ENCODE data around the gene MEIOB.

DNA sequence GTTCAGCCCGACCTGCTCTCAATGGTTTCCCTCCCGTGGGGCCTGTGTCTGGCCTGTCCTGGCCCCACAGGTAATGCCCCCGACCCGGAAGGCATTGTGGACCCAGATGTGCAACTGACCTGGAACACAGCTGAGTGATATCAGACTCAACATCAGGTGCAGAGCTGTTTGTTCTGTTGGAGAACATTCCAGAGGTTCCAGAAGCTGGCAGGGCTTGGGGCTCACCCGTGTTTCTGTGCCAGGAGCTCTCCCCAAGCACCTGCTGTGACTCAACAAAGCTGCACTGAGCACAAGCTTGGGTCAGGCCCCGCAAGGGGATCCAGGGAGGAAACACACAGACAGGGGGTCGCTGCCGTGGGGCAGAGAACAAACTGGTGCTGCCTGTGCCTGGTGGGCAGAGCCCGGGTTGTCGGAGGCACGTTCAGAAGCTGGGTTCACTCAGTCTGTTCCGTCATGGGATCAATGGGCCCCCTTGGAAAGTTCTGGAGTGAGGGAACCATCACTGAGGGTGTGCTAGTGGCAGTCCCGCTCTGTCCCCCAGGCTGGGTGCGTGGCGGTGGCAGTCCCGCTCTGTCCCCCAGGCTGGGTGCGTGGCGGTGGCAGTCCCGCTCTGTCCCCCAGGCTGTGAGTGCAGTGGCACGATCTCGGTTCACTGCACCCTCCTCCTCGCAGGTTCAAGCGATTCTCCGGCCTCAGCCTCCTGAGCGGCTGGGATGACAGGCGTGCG is 24.1 kb upstream of the MEIOB start:
- TF ChIP-seq, protein P1, sequence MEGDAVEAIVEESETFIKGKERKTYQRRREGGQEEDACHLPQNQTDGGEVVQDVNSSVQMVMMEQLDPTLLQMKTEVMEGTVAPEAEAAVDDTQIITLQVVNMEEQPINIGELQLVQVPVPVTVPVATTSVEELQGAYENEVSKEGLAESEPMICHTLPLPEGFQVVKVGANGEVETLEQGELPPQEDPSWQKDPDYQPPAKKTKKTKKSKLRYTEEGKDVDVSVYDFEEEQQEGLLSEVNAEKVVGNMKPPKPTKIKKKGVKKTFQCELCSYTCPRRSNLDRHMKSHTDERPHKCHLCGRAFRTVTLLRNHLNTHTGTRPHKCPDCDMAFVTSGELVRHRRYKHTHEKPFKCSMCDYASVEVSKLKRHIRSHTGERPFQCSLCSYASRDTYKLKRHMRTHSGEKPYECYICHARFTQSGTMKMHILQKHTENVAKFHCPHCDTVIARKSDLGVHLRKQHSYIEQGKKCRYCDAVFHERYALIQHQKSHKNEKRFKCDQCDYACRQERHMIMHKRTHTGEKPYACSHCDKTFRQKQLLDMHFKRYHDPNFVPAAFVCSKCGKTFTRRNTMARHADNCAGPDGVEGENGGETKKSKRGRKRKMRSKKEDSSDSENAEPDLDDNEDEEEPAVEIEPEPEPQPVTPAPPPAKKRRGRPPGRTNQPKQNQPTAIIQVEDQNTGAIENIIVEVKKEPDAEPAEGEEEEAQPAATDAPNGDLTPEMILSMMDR (conservative IDR thresholded peaks at IDR 0.05 in 1 of 2, IDR thresholded peaks at IDR 0.05 in 1 of 2; ENCODE audit: extremely low read depth in 1 of 2, insufficient read depth in 1 of 2, low read depth in 1 of 2, low read length in 2 of 2) = no peak
- no peak for TF ChIP-seq EZH2 (IDR thresholded peaks at IDR 0.05; ENCODE audit: borderline replicate concordance, low read length)

Measured in mammary epithelial cell (primary cell).